ENCODE data around the gene WDR74. TPM values are rescaled to one million over a fixed set of nuclear protein-coding genes. Genes with fewer than 3 reads are reported as not detected.
A peak's percentile ranks its signal among the peaks of the same experiment; 100 is the strongest.
"Not testable (repeated sequence)": the region's sequence is repeated elsewhere in the genome, so short reads cannot be mapped to it uniquely, and the experiment has no call there.

WDR74 gene
- total RNA-seq, 1 donor from 2014 or later: 27.0 TPM

- ATAC-seq (ENCODE audit: poor library complexity): no peak
- no peak for DNase-seq
- intact Hi-C loops (cut with DNase I): no loop called here
Observed at GRCh38 chr11:62844154-62844553, 4.8 kb upstream of the WDR74 start.

DNA sequence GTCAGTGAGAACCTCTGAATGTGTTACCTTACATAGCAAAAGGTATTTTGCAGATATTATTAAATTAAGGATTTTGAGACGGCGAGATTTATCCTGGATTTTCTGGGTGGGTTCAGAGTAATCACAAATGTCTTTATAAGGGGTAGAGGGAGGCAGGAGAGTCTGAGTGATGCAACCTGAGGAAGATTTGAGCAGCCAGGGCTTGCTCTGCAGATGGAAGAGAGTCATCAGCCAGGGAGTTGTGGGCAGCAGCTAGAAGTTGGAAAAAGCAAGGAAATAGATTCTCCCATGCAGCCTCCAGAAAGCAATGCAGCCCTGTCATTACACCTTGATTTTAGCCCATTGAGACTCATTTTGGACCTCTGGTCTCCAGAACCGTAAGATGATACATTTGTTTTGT lies 4.1 kb upstream of the WDR74 start:
- ATAC-seq (ENCODE audit: poor library complexity) (no peak), DNase-seq (no peak)
- intact Hi-C loops (cut with DNase I): no loop called here

- intact Hi-C loops (cut with DNase I); ATAC-seq (ENCODE audit: poor library complexity); DNase-seq: not testable (repeated sequence)
Observed at GRCh38 chr11:62842891-62843290, 3.5 kb upstream of the WDR74 start.

- intact Hi-C loops (cut with DNase I): no loop called here
- peak; percentile 53 for DNase-seq
- ATAC-seq (ENCODE audit: poor library complexity): no peak
Observed at GRCh38 chr11:62842171-62842741, 2.9 kb upstream of the WDR74 start.

GRCh38 chr11:62841361-62842170 lies 2.2 kb upstream of the WDR74 start:
- intact Hi-C loops (cut with DNase I): no loop called here
- DNase-seq (peak; percentile 84), ATAC-seq (ENCODE audit: poor library complexity) (peak; percentile 75)

- ATAC-seq (ENCODE audit: poor library complexity) (peak; percentile 14), DNase-seq (peak; percentile 81)
- intact Hi-C loops (cut with DNase I): not testable (repeated sequence)
Observed at GRCh38 chr11:62840721-62841360, 1.5 kb upstream of the WDR74 start.

DNA sequence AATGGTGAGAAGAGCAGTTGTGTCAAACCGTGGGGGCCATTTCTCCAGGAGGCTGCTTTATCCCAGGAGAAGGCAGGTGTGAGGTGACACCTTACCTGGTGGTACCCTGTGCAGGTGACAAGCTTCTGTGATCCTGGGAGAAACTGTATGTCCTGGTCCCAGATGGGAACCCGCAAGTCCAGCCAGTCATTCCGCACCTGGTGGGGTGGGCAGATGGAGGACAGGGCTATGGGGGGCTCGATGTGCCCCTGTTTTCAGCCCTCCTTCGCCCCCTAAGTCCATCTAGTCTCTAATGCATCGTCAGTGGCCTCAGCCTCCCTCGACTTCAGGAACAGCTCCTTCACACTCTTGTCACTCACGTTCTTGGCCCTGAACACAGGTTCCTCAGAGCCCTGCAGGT lies 4.1 kb downstream of the WDR74 start:
- ATAC-seq (ENCODE audit: poor library complexity) (no peak), DNase-seq (no peak)
- intact Hi-C loops (cut with DNase I): no loop called here

DNA sequence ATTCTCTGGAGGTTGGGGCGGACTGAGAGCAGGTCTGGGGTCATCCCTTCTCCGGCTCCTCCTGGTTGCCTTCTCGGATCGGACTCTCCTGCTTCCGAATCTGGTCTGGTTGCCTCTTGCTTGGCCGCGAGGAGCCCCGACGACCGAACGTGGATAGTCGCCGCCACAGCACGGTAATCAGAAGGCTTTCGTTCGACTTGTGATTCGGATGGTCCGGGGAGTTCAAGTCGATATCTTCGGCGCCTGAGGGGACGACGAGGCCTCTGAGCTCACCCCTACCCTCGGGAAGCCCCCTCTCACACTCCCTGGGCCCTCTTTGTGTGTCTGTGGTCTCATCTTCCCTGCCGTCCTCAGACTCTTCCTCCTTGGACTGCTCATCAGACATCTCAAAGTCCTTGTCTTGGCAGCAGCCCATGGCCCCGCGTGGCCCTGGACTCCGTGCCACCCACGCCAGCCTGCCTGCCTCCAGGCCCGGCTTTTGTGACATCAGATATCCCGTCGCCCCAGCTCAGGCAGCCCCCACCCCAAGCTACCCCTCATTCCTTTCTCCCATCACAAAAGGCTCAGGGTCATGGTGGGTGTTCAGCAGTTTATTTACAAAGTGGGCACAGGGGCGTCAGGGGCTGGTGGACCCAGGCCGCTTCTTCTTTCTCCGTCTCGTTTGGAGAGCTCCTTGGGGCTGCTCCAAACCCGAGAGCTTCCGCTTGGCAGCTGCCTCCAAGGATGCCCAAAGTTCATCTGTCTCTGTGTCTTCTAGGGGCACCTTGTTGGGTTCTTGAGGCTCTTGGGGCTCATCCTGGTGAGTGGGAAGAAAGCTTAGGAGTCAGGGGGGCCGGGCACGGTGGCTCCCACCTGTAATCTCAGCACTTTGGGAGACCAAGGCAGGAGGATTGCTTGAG lies 6.8 kb downstream of the WDR74 start, which contains the start of gene TEX54:
TEX54 (minus strand) TSS at position 506 of the 899 bp plus-strand sequence.
- intact Hi-C loops (cut with DNase I): no loop called here
- DNase-seq: peak; percentile 49
- ATAC-seq (ENCODE audit: poor library complexity): peak; percentile 3

DNA sequence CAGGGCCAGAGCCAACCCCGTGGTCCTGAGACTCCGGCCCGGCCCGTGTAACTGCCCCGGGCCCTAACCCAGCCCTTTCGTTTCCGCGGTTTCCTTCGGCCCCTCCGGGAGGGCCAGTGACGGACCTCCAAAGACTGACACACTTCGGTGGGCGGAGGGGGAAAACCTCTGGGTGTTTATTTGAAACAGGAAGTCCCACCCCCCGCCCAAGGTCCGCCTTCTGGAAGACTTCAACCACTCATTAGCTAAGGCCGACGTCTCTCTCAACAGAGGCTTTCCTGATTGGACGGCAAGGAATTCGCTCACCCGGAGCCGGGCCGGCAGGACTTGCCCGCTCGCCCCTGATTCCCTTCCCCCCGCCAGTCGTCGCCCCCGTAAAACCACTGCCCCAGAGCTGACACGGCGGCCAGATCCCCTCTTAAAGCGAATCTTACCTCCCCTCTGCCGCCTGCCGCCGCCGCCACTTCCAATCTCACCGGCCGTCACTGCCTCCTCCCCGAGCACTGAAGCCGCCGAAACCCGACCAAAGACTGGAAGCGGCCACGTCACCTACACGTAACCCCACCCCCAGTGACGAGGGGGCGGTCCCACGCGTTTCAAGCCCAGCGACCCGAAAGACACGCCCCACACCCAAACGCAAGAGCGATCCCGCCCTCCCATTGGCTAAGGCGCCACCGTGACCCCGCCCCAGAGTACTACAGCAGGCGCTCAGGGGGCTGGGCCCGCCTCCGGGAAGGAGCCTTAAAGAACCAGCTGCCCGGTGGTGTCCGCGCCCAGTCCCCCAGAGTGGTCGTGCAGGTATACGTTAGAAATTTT lies 7.7 kb downstream of the WDR74 start, which contains the start of gene STX5:
STX5 (minus strand) TSS at position 532 of the 816 bp plus-strand sequence. CDS start 808 bp downstream, outside the sequence.
- intact Hi-C loops (cut with DNase I): loop anchor here (2.0 kb wide), 1 partner anchor 37 kb away; no protein-coding TSS in a partner anchor
- ATAC-seq (ENCODE audit: poor library complexity) (peak; percentile 99), DNase-seq (peak; percentile 100)

- ATAC-seq (ENCODE audit: poor library complexity) (no peak), DNase-seq (no peak)
Observed at GRCh38 chr11:62830904-62831519, 8.4 kb downstream of the WDR74 start.

DNA sequence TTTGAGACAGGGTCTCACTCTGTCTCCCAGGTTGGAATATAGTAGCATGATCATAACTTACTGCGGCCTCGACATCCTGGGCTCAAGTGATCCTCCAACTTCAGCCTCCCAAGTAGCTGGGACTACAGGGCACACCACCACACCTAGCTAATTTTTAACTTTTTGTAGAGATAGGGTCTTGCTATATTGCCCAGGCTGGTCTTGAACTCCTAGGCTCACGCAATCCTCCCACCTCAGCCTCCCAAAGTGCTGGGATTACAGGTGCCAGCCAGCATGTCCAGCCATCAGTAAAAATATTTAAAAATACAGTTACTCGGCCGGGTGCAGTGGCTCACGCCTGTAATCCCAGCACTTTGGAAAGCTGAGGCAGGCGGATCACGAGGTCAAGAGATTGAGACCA lies 11.3 kb downstream of the WDR74 start:
- ATAC-seq (ENCODE audit: poor library complexity); intact Hi-C loops (cut with DNase I): not testable (repeated sequence)

More at GRCh38 chr11:62830904-62831519, 8.4 kb downstream of the WDR74 start:
- intact Hi-C loops (cut with DNase I): loop anchor here (2.0 kb wide), 1 partner anchor 36 kb away; no protein-coding TSS in a partner anchor

DNA sequence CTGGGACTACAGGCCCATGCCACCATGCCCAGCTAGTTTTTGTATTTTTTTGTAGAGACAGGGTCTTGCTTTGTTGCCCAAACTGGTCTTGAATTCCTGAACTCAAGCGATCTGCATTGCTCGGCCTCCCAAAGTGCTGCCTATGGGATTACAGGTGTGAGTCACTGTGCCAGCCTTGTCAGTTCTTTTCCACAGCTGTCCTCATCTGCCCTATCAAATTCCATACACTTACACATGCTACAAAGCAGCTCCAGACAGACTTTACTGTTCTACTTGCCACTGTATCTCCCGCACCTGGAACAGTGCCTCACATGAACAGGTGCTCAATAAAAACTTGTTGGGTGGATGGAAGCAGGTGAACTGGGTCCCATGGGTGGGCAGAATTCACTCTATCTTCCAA lies 15.7 kb downstream of the WDR74 start:
- intact Hi-C loops (cut with DNase I): no loop called here
- ATAC-seq (ENCODE audit: poor library complexity): no peak
- DNase-seq: no peak

More for the DNA sequence above, 11.3 kb downstream of the WDR74 start:
- DNase-seq: not testable (repeated sequence)

GRCh38 chr11:62817129-62817528 lies 22.3 kb downstream of the WDR74 start:
- intact Hi-C loops (cut with DNase I): no loop called here
- DNase-seq: no peak
- no peak for ATAC-seq (ENCODE audit: poor library complexity)

DNA sequence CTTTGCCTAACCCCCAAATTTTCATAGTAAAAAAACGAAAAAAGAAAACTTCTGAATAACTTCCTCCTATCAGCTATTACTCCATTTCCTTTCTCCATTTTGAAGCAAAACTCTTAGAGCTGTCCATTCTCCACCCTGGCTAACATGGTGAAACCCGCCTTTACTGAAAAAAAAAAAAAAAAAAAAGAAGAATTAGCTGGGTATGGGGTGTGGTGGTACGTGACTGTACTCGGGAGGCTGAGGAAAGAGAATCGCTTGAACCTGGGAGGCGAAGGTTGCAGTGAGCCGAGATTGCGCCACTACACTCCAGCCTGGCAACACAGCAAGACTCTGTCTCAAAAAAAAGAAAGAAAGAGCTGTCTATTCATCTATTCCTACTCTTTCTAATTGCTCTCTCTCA lies 22.8 kb downstream of the WDR74 start:
- ATAC-seq (ENCODE audit: poor library complexity) (no peak), DNase-seq (no peak)
- intact Hi-C loops (cut with DNase I): no loop called here

DNA sequence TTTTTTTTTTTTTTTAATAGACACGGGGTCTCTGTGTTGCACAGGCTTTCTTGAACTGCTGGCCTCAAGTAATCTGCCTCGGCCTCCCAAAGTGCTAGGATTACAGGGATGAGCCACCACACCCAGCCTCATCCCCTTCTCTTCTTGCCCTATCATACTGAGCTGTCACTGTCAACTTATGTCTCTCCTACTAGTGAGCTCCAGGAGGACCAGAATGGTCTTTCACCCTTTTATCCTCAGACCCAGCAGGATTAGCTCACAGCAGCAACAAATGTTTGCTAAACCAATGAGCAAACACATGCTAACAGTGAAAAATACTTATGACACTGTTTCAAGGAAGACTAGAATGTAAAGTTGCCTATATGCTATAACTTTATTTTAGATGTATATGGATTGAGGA lies 27.7 kb downstream of the WDR74 start:
- ATAC-seq (ENCODE audit: poor library complexity): no peak
- no peak for DNase-seq
- intact Hi-C loops (cut with DNase I): no loop called here

- intact Hi-C loops (cut with DNase I): no loop called here
- no peak for ATAC-seq (ENCODE audit: poor library complexity)
- DNase-seq: no peak
Observed at GRCh38 chr11:62810748-62811147, 28.6 kb downstream of the WDR74 start.

- no peak for DNase-seq
- intact Hi-C loops (cut with DNase I): no loop called here
- peak; percentile 63 for ATAC-seq (ENCODE audit: poor library complexity)
Observed at GRCh38 chr11:62806611-62807121, 32.7 kb downstream of the WDR74 start.
